H9 (cell line): ENCODE data around the gene PRKCA. TPM values are rescaled to one million over a fixed set of nuclear protein-coding genes. Genes with fewer than 3 reads are reported as not detected.

Experiments
- DNase-seq: peaks from one replicate; pipeline ENCODE4 v3.0.0-alpha.2; 2017
- H2AFZ ChIP-seq: one replicate; pipeline ENCODE4 v1.6.1; 2013; ENCODE audit warnings: mild to moderate bottlenecking, low read length, control low read depth, moderate library complexity
- H2AK5ac ChIP-seq: 2 replicates; pipeline ENCODE4 v1.6.1; 2013; ENCODE audit warnings: low read length, control low read depth, mixed read lengths; ENCODE audit not compliant: insufficient read length
- H2BK120ac ChIP-seq: one replicate; pipeline ENCODE4 v1.6.1; 2013; ENCODE audit warnings: low read depth, mild to moderate bottlenecking, low read length, control low read depth, inconsistent platforms; ENCODE audit not compliant: poor library complexity, severe bottlenecking
- H2BK12ac ChIP-seq: 2 replicates; pipeline ENCODE4 v1.6.1; 2013; ENCODE audit warnings: low read length, control low read depth, mixed read lengths, low read depth; ENCODE audit not compliant: insufficient read length
- H2BK15ac ChIP-seq: 2 replicates; pipeline ENCODE4 v1.6.1; 2013; ENCODE audit warnings: low read depth, low read length, control low read depth
- H2BK20ac ChIP-seq: one replicate; pipeline ENCODE4 v1.6.1; 2013; ENCODE audit warnings: low read depth, mild to moderate bottlenecking, low read length, control low read depth, inconsistent platforms; ENCODE audit not compliant: poor library complexity, severe bottlenecking
- H2BK5ac ChIP-seq: 2 replicates; pipeline ENCODE4 v1.6.1; 2013; ENCODE audit warnings: low read length, control low read depth, mixed read lengths; ENCODE audit not compliant: insufficient read length
- H3K14ac ChIP-seq: 2 replicates; pipeline ENCODE4 v1.6.1; 2013; ENCODE audit warnings: low read length, control low read depth; ENCODE audit not compliant: insufficient read depth
- H3K18ac ChIP-seq: 2 replicates; pipeline ENCODE4 v1.6.1; 2013; ENCODE audit warnings: low read depth, mild to moderate bottlenecking, mixed read lengths, low read length, control low read depth; ENCODE audit not compliant: insufficient read length
- H3K23ac ChIP-seq: 2 replicates; pipeline ENCODE4 v1.6.1; 2013; ENCODE audit warnings: low read length, control low read depth, mixed read lengths, low read depth; ENCODE audit not compliant: insufficient read length
- H3K23me2 ChIP-seq: 2 replicates; pipeline ENCODE4 v1.6.1; 2013; ENCODE audit warnings: low read depth, mild to moderate bottlenecking, mixed read lengths, low read length, control low read depth; ENCODE audit not compliant: insufficient read length, poor library complexity, severe bottlenecking
- H3K27ac ChIP-seq: 2 replicates; pipeline ENCODE4 v1.5.1; 2013; ENCODE audit warnings: low read length, control low read depth, mixed read lengths, low read depth; ENCODE audit not compliant: insufficient read length
- H3K27me3 ChIP-seq: 2 replicates; pipeline ENCODE4 v1.6.1; 2013; ENCODE audit warnings: low read length, control low read depth, inconsistent platforms; ENCODE audit not compliant: insufficient read depth
- H3K4ac ChIP-seq: 2 replicates; pipeline ENCODE4 v1.6.1; 2013; ENCODE audit warnings: low read depth, mild to moderate bottlenecking, control low read depth, inconsistent platforms, low read length, moderate library complexity
- H3K4me1 ChIP-seq: 2 replicates; pipeline ENCODE4 v1.6.1; 2013; ENCODE audit warnings: low read length, control low read depth, inconsistent platforms; ENCODE audit not compliant: insufficient read depth
- H3K4me2 ChIP-seq: 2 replicates; pipeline ENCODE4 v1.6.1; 2013; ENCODE audit warnings: low read length, control low read depth, mixed read lengths; ENCODE audit not compliant: insufficient read length, insufficient read depth
- H3K56ac ChIP-seq: 2 replicates; pipeline ENCODE4 v1.6.1; 2013; ENCODE audit warnings: low read depth, mild to moderate bottlenecking, mixed read lengths, low read length, control low read depth; ENCODE audit not compliant: insufficient read length
- H3K79me1 ChIP-seq: 2 replicates; pipeline ENCODE4 v1.6.1; 2013; ENCODE audit warnings: low read depth, mild to moderate bottlenecking, moderate library complexity, low read length, control low read depth, inconsistent platforms; ENCODE audit not compliant: insufficient read depth, poor library complexity, severe bottlenecking
- H3K79me2 ChIP-seq: 2 replicates; pipeline ENCODE4 v1.6.1; 2013; ENCODE audit warnings: low read length, control low read depth, inconsistent platforms; ENCODE audit not compliant: insufficient read depth
- H3K9ac ChIP-seq: 2 replicates; pipeline ENCODE4 v1.6.1; 2013; ENCODE audit warnings: low read length, control low read depth, mixed read lengths; ENCODE audit not compliant: insufficient read length; ENCODE audit errors: extremely low read depth
- H3K9me3 ChIP-seq: one replicate; pipeline ENCODE4 v1.6.1; 2013; ENCODE audit warnings: low read depth, low read length, inconsistent platforms; ENCODE audit not compliant: control insufficient read depth
- H3T11ph ChIP-seq: one replicate; pipeline ENCODE4 v1.6.1; 2013; ENCODE audit warnings: mild to moderate bottlenecking, low read length, control low read depth, inconsistent platforms
- H4K20me1 ChIP-seq: one replicate; pipeline ENCODE4 v1.6.1; 2013; ENCODE audit not compliant: control insufficient read depth, insufficient read length, insufficient read depth
- H4K5ac ChIP-seq: 2 replicates; pipeline ENCODE4 v1.6.1; 2013; ENCODE audit warnings: low read depth, mild to moderate bottlenecking, mixed read lengths, low read length, control low read depth; ENCODE audit not compliant: insufficient read length
- H4K8ac ChIP-seq: replicated peaks from 2 replicates; pipeline ENCODE4 v1.6.1; 2013; ENCODE audit warnings: low read length, control low read depth, mixed read lengths, low read depth; ENCODE audit not compliant: insufficient read length
- H4K91ac ChIP-seq: 2 replicates; pipeline ENCODE4 v1.6.1; 2013; ENCODE audit warnings: low read depth, mild to moderate bottlenecking, moderate library complexity, mixed read lengths, low read length, control low read depth; ENCODE audit not compliant: insufficient read length
- H3K27ac Mint-ChIP-seq, 3 experiments: 2 replicates in 2 of 3; 3 replicates in 1 of 3; pipeline ENCODE4 v1.8.0; 2020 to 2021; ENCODE audit warnings: mixed read lengths in 3 of 3, mild to moderate bottlenecking in 1 of 3, moderate library complexity in 1 of 3
- H3K27me3 Mint-ChIP-seq: 2 replicates; pipeline ENCODE4 v1.8.0; 2021; ENCODE audit warnings: low read depth, mild to moderate bottlenecking, moderate library complexity, mixed read lengths
- H3K36me3 Mint-ChIP-seq, 3 experiments: 2 replicates in 2 of 3; 3 replicates in 1 of 3; pipeline ENCODE4 v1.8.0; 2020 to 2021; ENCODE audit warnings: low read depth in 3 of 3, mixed read lengths in 3 of 3; ENCODE audit not compliant: insufficient read depth in 1 of 3
- H3K4me1 Mint-ChIP-seq, 2 experiments: 2 replicates each; pipeline ENCODE4 v1.8.0; 2020; ENCODE audit warnings: mixed read lengths in 2 of 2
- H3K4me3 Mint-ChIP-seq, 2 experiments: 2 replicates in 1 of 2; 3 replicates in 1 of 2; pipeline ENCODE4 v1.8.0; 2020 to 2021; ENCODE audit warnings: mild to moderate bottlenecking in 2 of 2, mixed read lengths in 2 of 2, moderate library complexity in 1 of 2
- H3K9me3 Mint-ChIP-seq, 2 experiments: 2 replicates in 1 of 2; 3 replicates in 1 of 2; pipeline ENCODE4 v1.8.0; 2020; ENCODE audit warnings: mild to moderate bottlenecking in 2 of 2, mixed read lengths in 2 of 2, moderate library complexity in 1 of 2
- WGBS: extraction: QIAGEN DNeasy Blood & Tissue Kit; methylation state at CpG from one replicate; pipeline ENCODE4 v1.1.7; 2013; ENCODE audit warnings: missing lambda C conversion rate, low lambda C conversion rate, mixed read lengths; ENCODE audit not compliant: insufficient read length; ENCODE audit errors: extremely low coverage; 5-methylcytosine and 5-hydroxymethylcytosine counted together
- total RNA-seq: library from RNA; stranded (reverse); gene quantifications from 2 replicates; pipeline ENCODE4 v1.2.1, GENCODE V29; 2021
- TF ChIP-seq, protein P1 (sequence below): fragments of 200-600 bp; sonication (generic); conservative IDR thresholded peaks from 3 replicates; pipeline ENCODE4 v1.8.0; 2021; ENCODE audit warnings: antibody characterized with exemption, mild to moderate bottlenecking

Gene PRKCA
- total RNA-seq, 1 experiment from 2014 or later, result 10.5 TPM

DNA sequence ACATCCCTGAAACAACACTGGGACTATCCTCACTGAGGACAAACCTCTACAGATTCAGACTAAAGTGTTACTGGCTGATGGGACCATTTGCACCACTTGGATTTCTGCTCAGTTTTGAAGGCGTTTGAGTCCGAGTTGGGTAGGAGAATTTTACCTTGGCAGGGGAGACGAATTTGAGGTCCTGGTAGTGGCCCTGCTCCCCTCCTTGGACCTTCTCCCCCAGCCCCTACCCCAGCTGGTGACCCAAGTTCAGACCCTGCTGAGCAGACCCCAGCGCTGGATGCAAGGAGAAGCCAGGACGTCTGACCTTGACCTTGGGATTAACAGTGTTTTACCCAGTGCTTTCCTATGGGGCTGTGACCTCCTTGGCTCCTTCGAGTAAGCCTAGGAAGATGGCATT is 546.1 kb downstream of the PRKCA start:
- no peak overlapping the region for H3K4ac ChIP-seq
- Mint-ChIP-seq H3K27me3 (peaks cover 7% of the 10 kb centered on the region), H3K9me3 (peaks cover 21 to 26% of the 10 kb centered on the region in 2 experiments), H3K4me1 (peaks cover 0 to 6% of the 10 kb centered on the region in 2 experiments; a peak in 1 of 4 replicates), H3K36me3 (peaks cover 2 to 9% (median 3%) of the 10 kb centered on the region in 3 experiments; a peak in 6 of 7 replicates), H3K4me3 (no peak overlapping the region), H3K27ac (no peak overlapping the region)
- H3K18ac ChIP-seq, result no peak overlapping the region
- TF ChIP-seq, protein P1, sequence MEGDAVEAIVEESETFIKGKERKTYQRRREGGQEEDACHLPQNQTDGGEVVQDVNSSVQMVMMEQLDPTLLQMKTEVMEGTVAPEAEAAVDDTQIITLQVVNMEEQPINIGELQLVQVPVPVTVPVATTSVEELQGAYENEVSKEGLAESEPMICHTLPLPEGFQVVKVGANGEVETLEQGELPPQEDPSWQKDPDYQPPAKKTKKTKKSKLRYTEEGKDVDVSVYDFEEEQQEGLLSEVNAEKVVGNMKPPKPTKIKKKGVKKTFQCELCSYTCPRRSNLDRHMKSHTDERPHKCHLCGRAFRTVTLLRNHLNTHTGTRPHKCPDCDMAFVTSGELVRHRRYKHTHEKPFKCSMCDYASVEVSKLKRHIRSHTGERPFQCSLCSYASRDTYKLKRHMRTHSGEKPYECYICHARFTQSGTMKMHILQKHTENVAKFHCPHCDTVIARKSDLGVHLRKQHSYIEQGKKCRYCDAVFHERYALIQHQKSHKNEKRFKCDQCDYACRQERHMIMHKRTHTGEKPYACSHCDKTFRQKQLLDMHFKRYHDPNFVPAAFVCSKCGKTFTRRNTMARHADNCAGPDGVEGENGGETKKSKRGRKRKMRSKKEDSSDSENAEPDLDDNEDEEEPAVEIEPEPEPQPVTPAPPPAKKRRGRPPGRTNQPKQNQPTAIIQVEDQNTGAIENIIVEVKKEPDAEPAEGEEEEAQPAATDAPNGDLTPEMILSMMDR, result no peak
- H4K91ac ChIP-seq, result no peak overlapping the region
- no peak overlapping the region for H4K8ac ChIP-seq
- H3K27me3 ChIP-seq, result no peaks in the 10 kb centered on the region
- H3K23me2 ChIP-seq, result no peaks in the 10 kb centered on the region
- no peak overlapping the region for H2BK5ac ChIP-seq
- no peak overlapping the region for H3T11ph ChIP-seq
- H2AK5ac ChIP-seq, result no peak overlapping the region
- no peak overlapping the region for H3K23ac ChIP-seq
- no peak overlapping the region for H2BK20ac ChIP-seq
- no peak overlapping the region for H3K14ac ChIP-seq
- H2AFZ ChIP-seq, result no peak overlapping the region
- H4K20me1 ChIP-seq, result no peaks in the 10 kb centered on the region
- no peak overlapping the region for H3K56ac ChIP-seq
- WGBS, result no CpG with 5 or more reads among the region's 6 CpGs
- no peak for DNase-seq
- no peak overlapping the region for H3K4me2 ChIP-seq
- H4K5ac ChIP-seq, result no peak overlapping the region
- no peak overlapping the region for H3K27ac ChIP-seq
- no peaks in the 10 kb centered on the region for H3K79me1 ChIP-seq
- no peak overlapping the region for H2BK12ac ChIP-seq
- H3K79me2 ChIP-seq, result no peaks in the 10 kb centered on the region
- H2BK15ac ChIP-seq, result no peak overlapping the region
- H3K9ac ChIP-seq, result no peak overlapping the region
- H3K9me3 ChIP-seq, result no peaks in the 10 kb centered on the region
- no peak overlapping the region for H2BK120ac ChIP-seq
- H3K4me1 ChIP-seq, result no peaks in the 10 kb centered on the region
